Spleen (tissue), 11 donors: ENCODE data around the gene COL9A3. TPM values are rescaled to one million over a fixed set of nuclear protein-coding genes. Genes with fewer than 3 reads are reported as not detected.
"Not testable (repeated sequence)": the region's sequence is repeated elsewhere in the genome, so short reads cannot be mapped to it uniquely, and the experiment has no call there.

Source experiments
- DNase-seq: peaks from one replicate; pipeline ENCODE4 v3.0.0-alpha.2; 2020
- H3K27ac ChIP-seq, 8 donors: fragments of 200-600 bp; sonication (generic) in 7 of 8; 1 replicate in 4 of 8; 2 replicates in 4 of 8; pipeline versions ENCODE4 v1.5.0 to v1.8.0; 2016 to 2021; ENCODE audit warnings: inconsistent platforms in 4 of 8, mild to moderate bottlenecking in 4 of 8, moderate library complexity in 1 of 8
- H3K27me3 ChIP-seq, 7 donors: fragments of 200-600 bp; sonication (generic) in 6 of 7; replicated peaks in 1 of 7; 1 replicate in 4 of 7; 2 replicates in 3 of 7; pipeline versions ENCODE4 v1.5.0 to v1.8.0; 2016 to 2021; ENCODE audit warnings: inconsistent platforms in 3 of 7, mild to moderate bottlenecking in 1 of 7
- H3K36me3 ChIP-seq, 6 donors: fragments of 200-600 bp; sonication (generic) in 5 of 6; 1 replicate in 4 of 6; 2 replicates in 2 of 6; pipeline versions ENCODE4 v1.5.0 to v1.8.0; 2016 to 2021; ENCODE audit warnings: inconsistent platforms in 2 of 6
- H3K4me1 ChIP-seq, 6 donors: fragments of 200-600 bp; sonication (generic) in 5 of 6; 1 replicate in 3 of 6; 2 replicates in 3 of 6; pipeline versions ENCODE4 v1.5.0 to v1.8.0; 2016 to 2021; ENCODE audit warnings: inconsistent platforms in 3 of 6
- H3K4me3 ChIP-seq, 8 donors: fragments of 200-600 bp; sonication (generic) in 7 of 8; 1 replicate in 4 of 8; 2 replicates in 4 of 8; pipeline versions ENCODE4 v1.5.0 to v1.8.0; 2016 to 2021; ENCODE audit warnings: inconsistent platforms in 4 of 8, mild to moderate bottlenecking in 4 of 8, moderate library complexity in 2 of 8
- H3K9me3 ChIP-seq, 8 donors: fragments of 200-600 bp; sonication (generic) in 7 of 8; 1 replicate in 4 of 8; 2 replicates in 4 of 8; pipeline versions ENCODE4 v1.5.0 to v1.8.0; 2016 to 2021; ENCODE audit warnings: inconsistent platforms in 4 of 8
- POLR2A ChIP-seq, 3 donors: fragments of 450-650 bp; IDR thresholded peaks; one replicate each; pipeline ENCODE4 v1.5.1; 2017; ENCODE audit warnings: antibody characterized with exemption in 3 of 3, mild to moderate bottlenecking in 1 of 3
- POLR2AphosphoS5 ChIP-seq, 3 donors: sonication (generic); formaldehyde crosslinking; IDR thresholded peaks; one replicate each; pipeline ENCODE4 v1.5.1; 2017; ENCODE audit warnings: antibody characterized with exemption in 3 of 3
- WGBS, 5 donors: extraction: QIAGEN DNeasy Blood & Tissue Kit in 3 of 5; methylation state at CpG; one replicate each; pipeline versions ENCODE4 v1.1.5 to v1.1.7; 2013 to 2018; 5-methylcytosine and 5-hydroxymethylcytosine counted together
- intact Hi-C: fragments of 100-400 bp; cut with DNase I; formaldehyde crosslinking; loops from one replicate; pipeline ENCODE4 v1.15.0; 2023; ENCODE audit warnings: low total_unique reads
- polyA plus RNA-seq, 3 donors: library from polyadenylated mRNA; stranded (reverse); fragments of 200-250 nt; gene quantifications; one replicate each; pipeline ENCODE4 v1.2.1, GENCODE V29; 2013
- total RNA-seq, 7 donors: library from RNA; depleted of rRNA in 3 of 7; stranded (reverse); fragments of >200 nt in 3 of 7; fragmentation: NEBNext Ultra II Directional in 4 of 7; extraction: Animal tissue kit (Norgen Biotek cat#: 25700) in 4 of 7; gene quantifications; one replicate each; pipeline versions ENCODE4 v1.1.0 to v1.2.1, GENCODE V29; 2016 to 2021
- TF ChIP-seq, protein P1 (sequence below), 11 experiments: fragments of 200-600 bp in 7 of 11; fragments of 450-650 bp in 4 of 11; sonication (generic) in 4 of 11; IDR thresholded peaks in 8 of 11; conservative IDR thresholded peaks in 3 of 11; 1 replicate in 7 of 11; 2 replicates in 4 of 11; pipeline versions ENCODE4 v1.4.0 to v1.8.0; 2016 to 2021; ENCODE audit warnings: antibody characterized with exemption in 11 of 11, inconsistent platforms in 4 of 11, mild to moderate bottlenecking in 1 of 11
- donor health status: healthy with polysubstance abuse.
- donor health status: DM: no; HTN: no; CAD: no; lungs with moderate emphysema.
- donor health status: DM: no; HTN: no; CAD: no.
- donor health status: Bipolar disorder and iron deficiency.
- donor health status: healthy.
- donor health status: DM: no; HTN: no; CAD: no.
- donor health status: DM: yes; HTN: yes; CAD: no.

Gene COL9A3
- total and polyA plus RNA-seq, 10 donors, result 1.2 to 16.7 (median 11.1) TPM

- H3K27ac ChIP-seq, H3K36me3 ChIP-seq, H3K9me3 ChIP-seq, DNase-seq, H3K4me3 ChIP-seq, H3K27me3 ChIP-seq, intact Hi-C loops: not testable (repeated sequence)
- peak in 2 of 3 donors; percentile 9 to 34 for TF ChIP-seq POLR2AphosphoS5 (IDR thresholded peaks at IDR 0.05)
- TF ChIP-seq, protein P1, sequence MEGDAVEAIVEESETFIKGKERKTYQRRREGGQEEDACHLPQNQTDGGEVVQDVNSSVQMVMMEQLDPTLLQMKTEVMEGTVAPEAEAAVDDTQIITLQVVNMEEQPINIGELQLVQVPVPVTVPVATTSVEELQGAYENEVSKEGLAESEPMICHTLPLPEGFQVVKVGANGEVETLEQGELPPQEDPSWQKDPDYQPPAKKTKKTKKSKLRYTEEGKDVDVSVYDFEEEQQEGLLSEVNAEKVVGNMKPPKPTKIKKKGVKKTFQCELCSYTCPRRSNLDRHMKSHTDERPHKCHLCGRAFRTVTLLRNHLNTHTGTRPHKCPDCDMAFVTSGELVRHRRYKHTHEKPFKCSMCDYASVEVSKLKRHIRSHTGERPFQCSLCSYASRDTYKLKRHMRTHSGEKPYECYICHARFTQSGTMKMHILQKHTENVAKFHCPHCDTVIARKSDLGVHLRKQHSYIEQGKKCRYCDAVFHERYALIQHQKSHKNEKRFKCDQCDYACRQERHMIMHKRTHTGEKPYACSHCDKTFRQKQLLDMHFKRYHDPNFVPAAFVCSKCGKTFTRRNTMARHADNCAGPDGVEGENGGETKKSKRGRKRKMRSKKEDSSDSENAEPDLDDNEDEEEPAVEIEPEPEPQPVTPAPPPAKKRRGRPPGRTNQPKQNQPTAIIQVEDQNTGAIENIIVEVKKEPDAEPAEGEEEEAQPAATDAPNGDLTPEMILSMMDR (IDR thresholded peaks at IDR 0.05 in 8 of 11, conservative IDR thresholded peaks at IDR 0.05 in 3 of 11), result peak in 9 of 11 experiments; percentile 18 to 68 (median 55)
- WGBS, 5 donors, result 2 to 17% (median 10%) methylated on average over 13 to 15 of the region's 15 CpGs
- peaks cover 0 to 43% (median 19%) of the 10 kb centered on the region in 6 donors for H3K4me1 ChIP-seq
Measured at GRCh38 chr20:62873681-62874031, 56.8 kb downstream of the COL9A3 start.

- H3K27me3 ChIP-seq, result no peaks in the 10 kb centered on the region
- no peak overlapping the region for H3K4me3 ChIP-seq
- peaks cover 0 to 43% (median 19%) of the 10 kb centered on the region in 6 donors for H3K4me1 ChIP-seq
- WGBS, 5 donors, result 81 to 91% (median 85%) methylated on average over 8 to 11 of the region's 14 CpGs
- no peaks in the 10 kb centered on the region for H3K9me3 ChIP-seq
- no peak overlapping the region for H3K27ac ChIP-seq
- DNase-seq, result no peak
- intact Hi-C loops, result no loop called here
- peaks cover 0 to 15% (median 4%) of the 10 kb centered on the region in 6 donors for H3K36me3 ChIP-seq
- TF ChIP-seq, protein P1 (IDR thresholded peaks at IDR 0.05 in 8 of 11, conservative IDR thresholded peaks at IDR 0.05 in 3 of 11), result no peak
- TF ChIP-seq POLR2A (IDR thresholded peaks at IDR 0.05) (no peak), POLR2AphosphoS5 (IDR thresholded peaks at IDR 0.05) (no peak)
Measured at GRCh38 chr20:62874964-62875344, 58.1 kb downstream of the COL9A3 start.

- DNase-seq, result peak; percentile 84
- 49 to 57% (median 57%) methylated on average over 25 to 34 of the region's 34 CpGs for WGBS, 5 donors
- H3K9me3 ChIP-seq, result no peaks in the 10 kb centered on the region
- peak overlapping the region in 1 of 8 donors; percentile 39 for H3K4me3 ChIP-seq
- H3K36me3 ChIP-seq, result peaks cover 0 to 23% (median 12%) of the 10 kb centered on the region in 6 donors
- H3K27me3 ChIP-seq, result no peaks in the 10 kb centered on the region
- TF ChIP-seq POLR2AphosphoS5 (IDR thresholded peaks at IDR 0.05) (peak; percentile 66 to 76 (median 76)), POLR2A (IDR thresholded peaks at IDR 0.05) (no peak)
- TF ChIP-seq, protein P1 (IDR thresholded peaks at IDR 0.05 in 8 of 11, conservative IDR thresholded peaks at IDR 0.05 in 3 of 11), result peak in 8 of 11 experiments; percentile 28 to 53 (median 45)
- intact Hi-C loops, result no loop called here
- peak overlapping the region in 5 of 8 donors; percentile 68 to 84 (median 77) for H3K27ac ChIP-seq
- peaks cover 0 to 43% (median 19%) of the 10 kb centered on the region in 6 donors for H3K4me1 ChIP-seq
Measured at GRCh38 chr20:62875419-62876361, 58.8 kb downstream of the COL9A3 start.

DNA sequence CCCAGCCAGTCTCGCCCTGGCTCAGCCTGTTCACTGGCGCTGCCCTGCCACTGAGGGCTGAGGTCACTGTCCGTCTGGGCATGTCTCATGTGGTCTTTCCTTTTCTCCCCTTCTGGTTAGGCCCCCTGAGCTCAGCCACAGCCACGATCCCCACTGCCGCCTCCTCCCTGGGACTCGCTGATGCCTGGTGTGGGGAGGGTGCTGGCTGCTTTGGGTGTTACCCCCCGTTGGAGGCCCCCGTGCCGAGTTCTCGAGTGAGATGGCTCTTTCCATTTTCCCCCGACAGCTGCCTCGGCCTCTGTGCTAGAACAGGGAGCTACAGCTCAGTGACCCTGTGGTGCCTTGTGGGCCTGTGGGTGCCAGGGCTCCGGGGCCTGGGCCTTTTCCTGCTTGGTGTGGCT is 59.7 kb downstream of the COL9A3 start:
- Histone ChIP-seq H3K27me3 (no peaks in the 10 kb centered on the region), H3K36me3 (peaks cover 0 to 31% (median 20%) of the 10 kb centered on the region in 6 donors), H3K27ac (peak overlapping the region in 5 of 8 donors; percentile 68 to 84 (median 77)), H3K4me3 (no peak overlapping the region), H3K4me1 (peaks cover 0 to 43% (median 19%) of the 10 kb centered on the region in 6 donors), H3K9me3 (no peaks in the 10 kb centered on the region)
- no peak for DNase-seq
- 74 to 86% (median 79%) methylated on average over 13 of the region's 13 CpGs for WGBS, 5 donors
- no peak for TF ChIP-seq POLR2A (IDR thresholded peaks at IDR 0.05)
- no peak for TF ChIP-seq POLR2AphosphoS5 (IDR thresholded peaks at IDR 0.05)
- TF ChIP-seq, protein P1 (IDR thresholded peaks at IDR 0.05 in 8 of 11, conservative IDR thresholded peaks at IDR 0.05 in 3 of 11), result no peak
- intact Hi-C loops, result no loop called here
